H9 (cell line): ENCODE measurements around the gene FAM200A. TPM values are rescaled to one million over a fixed set of nuclear protein-coding genes. Genes with fewer than 3 reads are reported as not detected.

Experiments used
- DNase-seq: peaks from one replicate; pipeline ENCODE4 v3.0.0-alpha.2; 2017
- H2AFZ ChIP-seq: one replicate; pipeline ENCODE4 v1.6.1; 2013; ENCODE audit warnings: mild to moderate bottlenecking, low read length, control low read depth, moderate library complexity
- H2AK5ac ChIP-seq: 2 replicates; pipeline ENCODE4 v1.6.1; 2013; ENCODE audit warnings: low read length, control low read depth, mixed read lengths; ENCODE audit not compliant: insufficient read length
- H2BK120ac ChIP-seq: one replicate; pipeline ENCODE4 v1.6.1; 2013; ENCODE audit warnings: low read depth, mild to moderate bottlenecking, low read length, control low read depth, inconsistent platforms; ENCODE audit not compliant: poor library complexity, severe bottlenecking
- H2BK12ac ChIP-seq: 2 replicates; pipeline ENCODE4 v1.6.1; 2013; ENCODE audit warnings: low read length, control low read depth, mixed read lengths, low read depth; ENCODE audit not compliant: insufficient read length
- H2BK15ac ChIP-seq: 2 replicates; pipeline ENCODE4 v1.6.1; 2013; ENCODE audit warnings: low read depth, low read length, control low read depth
- H2BK20ac ChIP-seq: one replicate; pipeline ENCODE4 v1.6.1; 2013; ENCODE audit warnings: low read depth, mild to moderate bottlenecking, low read length, control low read depth, inconsistent platforms; ENCODE audit not compliant: poor library complexity, severe bottlenecking
- H2BK5ac ChIP-seq: 2 replicates; pipeline ENCODE4 v1.6.1; 2013; ENCODE audit warnings: low read length, control low read depth, mixed read lengths; ENCODE audit not compliant: insufficient read length
- H3K14ac ChIP-seq: 2 replicates; pipeline ENCODE4 v1.6.1; 2013; ENCODE audit warnings: low read length, control low read depth; ENCODE audit not compliant: insufficient read depth
- H3K18ac ChIP-seq: 2 replicates; pipeline ENCODE4 v1.6.1; 2013; ENCODE audit warnings: low read depth, mild to moderate bottlenecking, mixed read lengths, low read length, control low read depth; ENCODE audit not compliant: insufficient read length
- H3K23ac ChIP-seq: 2 replicates; pipeline ENCODE4 v1.6.1; 2013; ENCODE audit warnings: low read length, control low read depth, mixed read lengths, low read depth; ENCODE audit not compliant: insufficient read length
- H3K23me2 ChIP-seq: 2 replicates; pipeline ENCODE4 v1.6.1; 2013; ENCODE audit warnings: low read depth, mild to moderate bottlenecking, mixed read lengths, low read length, control low read depth; ENCODE audit not compliant: insufficient read length, poor library complexity, severe bottlenecking
- H3K27ac ChIP-seq: 2 replicates; pipeline ENCODE4 v1.5.1; 2013; ENCODE audit warnings: low read length, control low read depth, mixed read lengths, low read depth; ENCODE audit not compliant: insufficient read length
- H3K27me3 ChIP-seq: 2 replicates; pipeline ENCODE4 v1.6.1; 2013; ENCODE audit warnings: low read length, control low read depth, inconsistent platforms; ENCODE audit not compliant: insufficient read depth
- H3K4ac ChIP-seq: 2 replicates; pipeline ENCODE4 v1.6.1; 2013; ENCODE audit warnings: low read depth, mild to moderate bottlenecking, control low read depth, inconsistent platforms, low read length, moderate library complexity
- H3K4me1 ChIP-seq: 2 replicates; pipeline ENCODE4 v1.6.1; 2013; ENCODE audit warnings: low read length, control low read depth, inconsistent platforms; ENCODE audit not compliant: insufficient read depth
- H3K4me2 ChIP-seq: 2 replicates; pipeline ENCODE4 v1.6.1; 2013; ENCODE audit warnings: low read length, control low read depth, mixed read lengths; ENCODE audit not compliant: insufficient read length, insufficient read depth
- H3K56ac ChIP-seq: 2 replicates; pipeline ENCODE4 v1.6.1; 2013; ENCODE audit warnings: low read depth, mild to moderate bottlenecking, mixed read lengths, low read length, control low read depth; ENCODE audit not compliant: insufficient read length
- H3K79me1 ChIP-seq: 2 replicates; pipeline ENCODE4 v1.6.1; 2013; ENCODE audit warnings: low read depth, mild to moderate bottlenecking, moderate library complexity, low read length, control low read depth, inconsistent platforms; ENCODE audit not compliant: insufficient read depth, poor library complexity, severe bottlenecking
- H3K79me2 ChIP-seq: 2 replicates; pipeline ENCODE4 v1.6.1; 2013; ENCODE audit warnings: low read length, control low read depth, inconsistent platforms; ENCODE audit not compliant: insufficient read depth
- H3K9ac ChIP-seq: 2 replicates; pipeline ENCODE4 v1.6.1; 2013; ENCODE audit warnings: low read length, control low read depth, mixed read lengths; ENCODE audit not compliant: insufficient read length; ENCODE audit errors: extremely low read depth
- H3K9me3 ChIP-seq: one replicate; pipeline ENCODE4 v1.6.1; 2013; ENCODE audit warnings: low read depth, low read length, inconsistent platforms; ENCODE audit not compliant: control insufficient read depth
- H3T11ph ChIP-seq: one replicate; pipeline ENCODE4 v1.6.1; 2013; ENCODE audit warnings: mild to moderate bottlenecking, low read length, control low read depth, inconsistent platforms
- H4K20me1 ChIP-seq: one replicate; pipeline ENCODE4 v1.6.1; 2013; ENCODE audit not compliant: control insufficient read depth, insufficient read length, insufficient read depth
- H4K5ac ChIP-seq: 2 replicates; pipeline ENCODE4 v1.6.1; 2013; ENCODE audit warnings: low read depth, mild to moderate bottlenecking, mixed read lengths, low read length, control low read depth; ENCODE audit not compliant: insufficient read length
- H4K8ac ChIP-seq: replicated peaks from 2 replicates; pipeline ENCODE4 v1.6.1; 2013; ENCODE audit warnings: low read length, control low read depth, mixed read lengths, low read depth; ENCODE audit not compliant: insufficient read length
- H4K91ac ChIP-seq: 2 replicates; pipeline ENCODE4 v1.6.1; 2013; ENCODE audit warnings: low read depth, mild to moderate bottlenecking, moderate library complexity, mixed read lengths, low read length, control low read depth; ENCODE audit not compliant: insufficient read length
- H3K27ac Mint-ChIP-seq, 3 experiments: 2 replicates in 2 of 3; 3 replicates in 1 of 3; pipeline ENCODE4 v1.8.0; 2020 to 2021; ENCODE audit warnings: mixed read lengths in 3 of 3, mild to moderate bottlenecking in 1 of 3, moderate library complexity in 1 of 3
- H3K27me3 Mint-ChIP-seq: 2 replicates; pipeline ENCODE4 v1.8.0; 2021; ENCODE audit warnings: low read depth, mild to moderate bottlenecking, moderate library complexity, mixed read lengths
- H3K36me3 Mint-ChIP-seq, 3 experiments: 2 replicates in 2 of 3; 3 replicates in 1 of 3; pipeline ENCODE4 v1.8.0; 2020 to 2021; ENCODE audit warnings: low read depth in 3 of 3, mixed read lengths in 3 of 3; ENCODE audit not compliant: insufficient read depth in 1 of 3
- H3K4me1 Mint-ChIP-seq, 2 experiments: 2 replicates each; pipeline ENCODE4 v1.8.0; 2020; ENCODE audit warnings: mixed read lengths in 2 of 2
- H3K4me3 Mint-ChIP-seq, 2 experiments: 2 replicates in 1 of 2; 3 replicates in 1 of 2; pipeline ENCODE4 v1.8.0; 2020 to 2021; ENCODE audit warnings: mild to moderate bottlenecking in 2 of 2, mixed read lengths in 2 of 2, moderate library complexity in 1 of 2
- H3K9me3 Mint-ChIP-seq, 2 experiments: 2 replicates in 1 of 2; 3 replicates in 1 of 2; pipeline ENCODE4 v1.8.0; 2020; ENCODE audit warnings: mild to moderate bottlenecking in 2 of 2, mixed read lengths in 2 of 2, moderate library complexity in 1 of 2
- WGBS: extraction: QIAGEN DNeasy Blood & Tissue Kit; methylation state at CpG from one replicate; pipeline ENCODE4 v1.1.7; 2013; ENCODE audit warnings: missing lambda C conversion rate, low lambda C conversion rate, mixed read lengths; ENCODE audit not compliant: insufficient read length; ENCODE audit errors: extremely low coverage; 5-methylcytosine and 5-hydroxymethylcytosine counted together
- total RNA-seq: library from RNA; stranded (reverse); gene quantifications from 2 replicates; pipeline ENCODE4 v1.2.1, GENCODE V29; 2021
- TF ChIP-seq, protein P1 (sequence below): fragments of 200-600 bp; sonication (generic); conservative IDR thresholded peaks from 3 replicates; pipeline ENCODE4 v1.8.0; 2021; ENCODE audit warnings: antibody characterized with exemption, mild to moderate bottlenecking

FAM200A gene
- total RNA-seq, 1 experiment from 2014 or later: 7.8 TPM

DNA sequence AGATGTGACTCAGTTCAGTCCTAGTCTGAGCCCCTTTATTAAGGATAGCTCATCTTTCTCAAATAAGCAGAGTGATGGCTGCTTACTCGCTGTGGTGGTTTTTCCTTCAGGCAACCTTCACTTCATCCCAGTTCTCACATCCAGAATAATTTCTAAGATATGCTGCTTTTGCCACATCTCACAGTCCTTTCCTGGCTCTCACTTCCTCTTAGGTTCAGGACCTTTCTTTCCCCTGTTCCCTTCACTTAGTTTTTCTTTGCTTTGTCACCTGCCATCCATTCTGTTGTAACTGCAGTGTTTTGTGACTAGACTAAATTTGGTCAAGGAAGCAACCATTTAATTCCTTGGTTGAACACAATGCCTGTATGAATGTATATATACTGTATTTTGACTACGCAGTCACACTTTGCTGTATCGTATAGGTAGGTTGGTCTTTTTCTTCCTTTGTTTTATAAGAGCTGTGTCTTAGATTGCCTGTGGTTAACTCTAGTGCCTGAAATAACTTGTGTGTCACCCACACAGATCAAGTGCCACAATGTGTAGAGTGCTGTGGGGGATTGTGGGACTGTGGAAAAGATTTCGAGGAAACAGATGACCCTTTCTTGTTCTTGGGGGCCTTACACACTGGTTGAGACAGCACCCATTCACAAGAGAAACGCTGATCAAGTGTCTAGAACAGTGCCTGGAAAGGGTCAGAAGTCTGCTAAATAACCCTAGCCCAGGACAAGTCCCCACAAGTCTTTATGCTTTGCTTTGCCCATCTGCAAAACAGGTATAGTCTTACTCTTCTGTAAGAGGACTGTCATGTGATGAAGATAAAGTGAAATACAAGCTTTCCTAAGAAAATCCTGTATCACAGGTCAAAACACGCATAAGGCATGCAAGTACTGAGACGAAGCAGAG lies 9.2 kb upstream of the FAM200A start:
- no peak overlapping the region for H3K9ac ChIP-seq
- H2BK12ac ChIP-seq: no peak overlapping the region
- H3K56ac ChIP-seq: no peak overlapping the region
- no peaks in the 10 kb centered on the region for H3K4me1 ChIP-seq
- Mint-ChIP-seq H3K4me1 (peaks cover 5 to 6% of the 10 kb centered on the region in 2 experiments), H3K9me3 (no peaks in the 10 kb centered on the region), H3K4me3 (peak overlapping the region; percentile 53 to 99; a peak in 1 of 5 replicates), H3K27ac (peak overlapping the region; percentile 24 to 72 (median 70); a peak in 2 of 7 replicates), H3K36me3 (peaks cover 45 to 57% (median 57%) of the 10 kb centered on the region in 3 experiments), H3K27me3 (no peaks in the 10 kb centered on the region)
- no peak overlapping the region for H4K5ac ChIP-seq
- no peak overlapping the region for H3K4ac ChIP-seq
- no peak overlapping the region for H3K18ac ChIP-seq
- DNase-seq: no peak
- H3K9me3 ChIP-seq: no peaks in the 10 kb centered on the region
- no peak overlapping the region for H4K8ac ChIP-seq
- H2BK120ac ChIP-seq: no peak overlapping the region
- H2BK5ac ChIP-seq: no peak overlapping the region
- H2AK5ac ChIP-seq: no peak overlapping the region
- no peak overlapping the region for H2BK20ac ChIP-seq
- H3K4me2 ChIP-seq: no peak overlapping the region
- no peaks in the 10 kb centered on the region for H4K20me1 ChIP-seq
- no CpG with 5 or more reads among the region's 7 CpGs for WGBS
- no peak overlapping the region for H3K14ac ChIP-seq
- H2AFZ ChIP-seq: no peak overlapping the region
- H3T11ph ChIP-seq: no peak overlapping the region
- H3K27ac ChIP-seq: no peak overlapping the region
- peaks cover 3% of the 10 kb centered on the region for H3K79me1 ChIP-seq
- peaks cover 4% of the 10 kb centered on the region; the same call in 1 of the 2 replicates for H3K79me2 ChIP-seq
- TF ChIP-seq, protein P1, sequence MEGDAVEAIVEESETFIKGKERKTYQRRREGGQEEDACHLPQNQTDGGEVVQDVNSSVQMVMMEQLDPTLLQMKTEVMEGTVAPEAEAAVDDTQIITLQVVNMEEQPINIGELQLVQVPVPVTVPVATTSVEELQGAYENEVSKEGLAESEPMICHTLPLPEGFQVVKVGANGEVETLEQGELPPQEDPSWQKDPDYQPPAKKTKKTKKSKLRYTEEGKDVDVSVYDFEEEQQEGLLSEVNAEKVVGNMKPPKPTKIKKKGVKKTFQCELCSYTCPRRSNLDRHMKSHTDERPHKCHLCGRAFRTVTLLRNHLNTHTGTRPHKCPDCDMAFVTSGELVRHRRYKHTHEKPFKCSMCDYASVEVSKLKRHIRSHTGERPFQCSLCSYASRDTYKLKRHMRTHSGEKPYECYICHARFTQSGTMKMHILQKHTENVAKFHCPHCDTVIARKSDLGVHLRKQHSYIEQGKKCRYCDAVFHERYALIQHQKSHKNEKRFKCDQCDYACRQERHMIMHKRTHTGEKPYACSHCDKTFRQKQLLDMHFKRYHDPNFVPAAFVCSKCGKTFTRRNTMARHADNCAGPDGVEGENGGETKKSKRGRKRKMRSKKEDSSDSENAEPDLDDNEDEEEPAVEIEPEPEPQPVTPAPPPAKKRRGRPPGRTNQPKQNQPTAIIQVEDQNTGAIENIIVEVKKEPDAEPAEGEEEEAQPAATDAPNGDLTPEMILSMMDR: no peak
- H3K23me2 ChIP-seq: no peaks in the 10 kb centered on the region
- no peak overlapping the region for H4K91ac ChIP-seq
- H3K27me3 ChIP-seq: no peaks in the 10 kb centered on the region
- H3K23ac ChIP-seq: no peak overlapping the region
- no peak overlapping the region for H2BK15ac ChIP-seq
